ENCODE data around the gene SUSD1. TPM values are rescaled to one million over a fixed set of nuclear protein-coding genes. Genes with fewer than 3 reads are reported as not detected.
A peak's percentile ranks its signal among the peaks of the same experiment; 100 is the strongest.
"Not testable (repeated sequence)": the region's sequence is repeated elsewhere in the genome, so short reads cannot be mapped to it uniquely, and the experiment has no call there.

SUSD1 gene
- total RNA-seq, 2 donors from 2014 or later = 11.8 to 23.7 TPM

GRCh38 chr9:112074250-112075008 is 100.7 kb downstream of the SUSD1 start:
- no peaks in the 10 kb centered on the region for H3K9me3 ChIP-seq (ENCODE audit: control insufficient read depth, low read length, poor library complexity, severe bottlenecking)
- H3K27me3 Mint-ChIP-seq = no peaks in the 10 kb centered on the region
- H3K4me3 Mint-ChIP-seq = peak overlapping the region; percentile 83
- DNase-seq = peak; percentile 40 to 60 (median 45)
- peak overlapping the region; percentile 54 for H3K27ac Mint-ChIP-seq
- H3K4me1 Mint-ChIP-seq = peaks cover 34% of the 10 kb centered on the region
- peak; percentile 94 for ATAC-seq
- H3K36me3 Mint-ChIP-seq (ENCODE audit: low read depth) = peaks cover 9% of the 10 kb centered on the region

DNA sequence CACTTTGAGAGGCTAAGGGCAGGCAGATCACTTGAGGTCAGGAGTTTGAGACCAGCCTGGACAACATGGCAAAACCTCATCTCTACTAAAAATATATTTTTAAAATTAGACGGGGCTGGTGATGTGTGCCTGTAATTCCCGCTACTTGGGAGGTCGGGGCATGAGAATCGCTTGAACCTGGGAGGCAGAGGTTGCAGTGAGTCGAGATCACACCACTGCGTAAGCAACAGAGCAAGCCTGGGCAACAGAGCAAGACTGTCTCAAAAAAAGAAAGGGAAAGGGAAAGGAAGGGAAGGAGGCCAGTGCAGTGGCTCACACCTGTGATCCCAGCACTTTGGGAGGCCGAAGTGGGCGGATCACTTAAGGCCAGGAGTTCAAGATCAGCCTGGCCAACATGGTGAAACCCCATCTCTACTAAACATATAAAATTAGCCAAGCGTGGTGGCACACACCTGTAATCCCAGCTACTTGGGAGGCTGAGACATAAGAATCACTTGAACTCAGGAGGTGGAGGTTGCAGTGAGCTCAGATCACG is 101.4 kb downstream of the SUSD1 start:
- H3K4me3 Mint-ChIP-seq = peak overlapping the region; percentile 31
- H3K36me3 Mint-ChIP-seq (ENCODE audit: low read depth); H3K27me3 Mint-ChIP-seq; H3K9me3 ChIP-seq (ENCODE audit: control insufficient read depth, low read length, poor library complexity, severe bottlenecking); ATAC-seq; DNase-seq: not testable (repeated sequence)
- peaks cover 35% of the 10 kb centered on the region for H3K4me1 Mint-ChIP-seq
- H3K27ac Mint-ChIP-seq = peak overlapping the region; percentile 54

- no peak for DNase-seq
- Mint-ChIP-seq H3K4me1 (peaks cover 37% of the 10 kb centered on the region), H3K27ac (no peak overlapping the region), H3K27me3 (no peaks in the 10 kb centered on the region), H3K36me3 (ENCODE audit: low read depth) (peaks cover 14% of the 10 kb centered on the region), H3K4me3 (peak overlapping the region; percentile 31)
- no peak for ATAC-seq
- H3K9me3 ChIP-seq (ENCODE audit: control insufficient read depth, low read length, poor library complexity, severe bottlenecking) = no peaks in the 10 kb centered on the region
Measured at GRCh38 chr9:112072721-112073638, 102.1 kb downstream of the SUSD1 start.

DNA sequence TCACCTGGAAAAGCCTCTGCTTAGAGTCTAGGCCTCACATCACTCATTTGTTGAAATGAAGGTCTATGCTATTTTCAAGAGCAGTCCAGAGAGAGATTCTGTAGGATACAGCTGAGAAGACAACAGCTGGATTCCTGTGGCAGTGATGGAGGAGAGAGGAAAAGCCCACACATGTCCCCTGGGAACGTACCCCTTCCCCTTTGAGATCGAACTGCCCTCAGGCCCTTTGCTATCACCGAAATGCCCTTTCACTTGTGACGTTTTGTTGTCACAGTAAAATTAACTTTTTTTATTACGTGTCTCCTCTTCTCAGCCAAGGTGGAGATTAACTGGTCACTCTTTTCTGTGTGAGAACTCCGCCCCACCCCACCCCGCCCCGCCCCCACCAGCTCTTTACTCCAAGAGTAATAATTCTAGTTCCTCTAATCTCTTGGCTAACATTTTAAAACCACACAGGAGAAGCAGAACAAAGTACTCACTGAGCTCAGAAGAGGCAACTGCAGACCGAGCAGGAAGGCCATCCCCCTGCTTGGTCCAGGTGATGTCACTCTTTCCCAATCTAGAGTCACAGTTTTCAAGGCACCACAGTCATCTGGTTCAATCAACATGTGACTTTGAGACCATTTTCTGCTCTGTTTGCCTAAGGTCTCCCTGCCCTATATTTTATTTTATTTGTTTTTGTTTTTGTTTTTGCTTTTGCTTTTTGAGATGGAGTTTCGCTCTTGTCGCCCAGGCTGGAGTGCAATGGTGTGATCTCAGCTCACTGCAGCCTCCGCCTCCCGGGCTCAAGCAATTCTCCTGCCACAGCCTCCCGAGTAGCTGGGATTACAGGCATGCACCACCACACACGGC is 105.6 kb downstream of the SUSD1 start:
- no peaks in the 10 kb centered on the region for H3K9me3 ChIP-seq (ENCODE audit: control insufficient read depth, low read length, poor library complexity, severe bottlenecking)
- Mint-ChIP-seq H3K36me3 (ENCODE audit: low read depth) (peaks cover 10% of the 10 kb centered on the region), H3K27me3 (no peaks in the 10 kb centered on the region), H3K4me3 (no peak overlapping the region), H3K27ac (peak overlapping the region; percentile 24), H3K4me1 (peaks cover 17% of the 10 kb centered on the region)
- no peak for DNase-seq
- no peak for ATAC-seq

DNA sequence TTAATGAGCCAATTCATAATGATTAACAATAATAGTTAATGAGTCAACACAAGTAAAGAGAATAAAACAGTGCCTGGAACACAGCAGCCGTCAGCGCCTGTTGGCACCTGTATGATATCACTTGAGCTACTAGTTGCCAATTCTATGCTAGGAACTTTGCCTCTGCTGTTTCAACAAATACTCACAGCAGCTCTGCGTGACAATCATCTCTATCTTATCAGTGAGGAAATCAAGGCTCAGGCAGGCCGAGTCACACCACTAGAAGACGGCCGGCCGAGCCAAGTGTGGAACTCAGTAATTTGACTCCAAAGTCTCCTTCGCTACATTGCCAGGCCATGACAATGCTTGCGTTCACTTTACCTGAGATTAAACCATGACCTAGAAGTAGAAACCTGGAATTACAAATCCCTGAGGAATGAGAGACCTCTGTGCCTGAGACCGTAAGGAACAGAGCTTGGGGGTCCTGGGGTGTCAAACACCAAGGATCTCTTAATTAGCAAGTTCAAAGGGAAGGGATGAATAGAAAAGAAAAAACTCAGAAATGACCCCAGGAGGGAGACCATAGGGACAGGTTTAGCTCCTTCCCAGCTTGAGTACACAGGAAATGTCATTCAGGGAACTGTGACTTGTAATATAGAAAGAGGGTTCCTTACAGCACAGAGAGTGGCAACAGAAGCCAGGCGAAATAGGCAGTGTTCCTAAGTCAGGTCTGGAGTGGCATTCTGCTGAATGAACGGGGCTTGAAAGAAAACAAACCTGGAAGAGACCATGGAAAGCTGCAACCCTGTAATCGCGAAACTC is 109.1 kb downstream of the SUSD1 start:
- Mint-ChIP-seq H3K36me3 (ENCODE audit: low read depth) (peaks cover 6% of the 10 kb centered on the region), H3K4me3 (no peak overlapping the region), H3K27ac (no peak overlapping the region), H3K27me3 (no peaks in the 10 kb centered on the region), H3K4me1 (peaks cover 9% of the 10 kb centered on the region)
- no peaks in the 10 kb centered on the region for H3K9me3 ChIP-seq (ENCODE audit: control insufficient read depth, low read length, poor library complexity, severe bottlenecking)
- DNase-seq (no peak), ATAC-seq (no peak)

GRCh38 chr9:112064871-112065270 is 110.2 kb downstream of the SUSD1 start:
- H3K4me3 Mint-ChIP-seq = no peak overlapping the region

GRCh38 chr9:112063586-112063985 is 111.5 kb downstream of the SUSD1 start:
- DNase-seq (no peak), ATAC-seq (no peak)
- Mint-ChIP-seq H3K36me3 (ENCODE audit: low read depth) (peaks cover 4% of the 10 kb centered on the region), H3K4me1 (peaks cover 10% of the 10 kb centered on the region), H3K27me3 (no peaks in the 10 kb centered on the region), H3K4me3 (no peak overlapping the region), H3K27ac (no peak overlapping the region)
- H3K9me3 ChIP-seq (ENCODE audit: control insufficient read depth, low read length, poor library complexity, severe bottlenecking) = no peaks in the 10 kb centered on the region

More at GRCh38 chr9:112064871-112065270, 110.2 kb downstream of the SUSD1 start:
- DNase-seq = no peak
- ATAC-seq = no peak
- no peaks in the 10 kb centered on the region for H3K9me3 ChIP-seq (ENCODE audit: control insufficient read depth, low read length, poor library complexity, severe bottlenecking)
- Mint-ChIP-seq H3K4me1 (peaks cover 12% of the 10 kb centered on the region), H3K36me3 (ENCODE audit: low read depth) (peaks cover 6% of the 10 kb centered on the region), H3K27ac (no peak overlapping the region), H3K27me3 (no peaks in the 10 kb centered on the region)

DNA sequence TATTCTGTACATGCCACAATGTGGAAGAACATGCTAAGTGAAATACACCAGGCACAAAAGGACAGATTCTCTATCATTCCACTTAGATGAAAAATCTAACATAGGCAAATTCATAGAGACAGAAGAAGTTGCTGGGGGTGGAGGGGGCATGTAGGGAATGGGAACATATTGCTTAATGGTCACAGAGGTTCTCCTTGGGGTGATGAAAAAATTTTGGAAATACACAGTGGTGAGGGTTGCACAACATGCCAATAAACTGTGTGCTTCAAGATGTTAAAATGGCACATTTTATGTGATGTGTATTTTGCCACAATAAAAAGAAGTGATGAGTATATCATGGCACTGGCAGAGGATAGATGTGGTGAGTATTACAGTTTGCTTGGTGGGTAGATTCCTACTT is 111.9 kb downstream of the SUSD1 start:
- DNase-seq = no peak
- Mint-ChIP-seq H3K36me3 (ENCODE audit: low read depth) (peaks cover 3% of the 10 kb centered on the region), H3K4me3 (no peak overlapping the region)

GRCh38 chr9:112061152-112061740 is 113.9 kb downstream of the SUSD1 start:
- ATAC-seq (peak; percentile 63), DNase-seq (no peak)
- Mint-ChIP-seq H3K27ac (peak overlapping the region; percentile 19), H3K4me1 (peaks cover 12% of the 10 kb centered on the region), H3K4me3 (no peak overlapping the region), H3K27me3 (no peaks in the 10 kb centered on the region), H3K36me3 (ENCODE audit: low read depth) (peaks cover 2% of the 10 kb centered on the region)
- H3K9me3 ChIP-seq (ENCODE audit: control insufficient read depth, low read length, poor library complexity, severe bottlenecking) = no peaks in the 10 kb centered on the region

More for the DNA sequence above, 111.9 kb downstream of the SUSD1 start:
- H3K9me3 ChIP-seq (ENCODE audit: control insufficient read depth, low read length, poor library complexity, severe bottlenecking) = no peaks in the 10 kb centered on the region
- Mint-ChIP-seq H3K4me1 (peaks cover 10% of the 10 kb centered on the region), H3K27ac (no peak overlapping the region), H3K27me3 (no peaks in the 10 kb centered on the region)
- ATAC-seq = no peak

GRCh38 chr9:112059966-112060320 is 115.2 kb downstream of the SUSD1 start:
- H3K4me1 Mint-ChIP-seq = peaks cover 14% of the 10 kb centered on the region
- peaks cover 3% of the 10 kb centered on the region for H3K36me3 Mint-ChIP-seq (ENCODE audit: low read depth)
- no peaks in the 10 kb centered on the region for H3K9me3 ChIP-seq (ENCODE audit: control insufficient read depth, low read length, poor library complexity, severe bottlenecking)
- no peak for DNase-seq
- ATAC-seq = no peak
- no peaks in the 10 kb centered on the region for H3K27me3 Mint-ChIP-seq
- H3K27ac Mint-ChIP-seq = no peak overlapping the region
- no peak overlapping the region for H3K4me3 Mint-ChIP-seq

DNA sequence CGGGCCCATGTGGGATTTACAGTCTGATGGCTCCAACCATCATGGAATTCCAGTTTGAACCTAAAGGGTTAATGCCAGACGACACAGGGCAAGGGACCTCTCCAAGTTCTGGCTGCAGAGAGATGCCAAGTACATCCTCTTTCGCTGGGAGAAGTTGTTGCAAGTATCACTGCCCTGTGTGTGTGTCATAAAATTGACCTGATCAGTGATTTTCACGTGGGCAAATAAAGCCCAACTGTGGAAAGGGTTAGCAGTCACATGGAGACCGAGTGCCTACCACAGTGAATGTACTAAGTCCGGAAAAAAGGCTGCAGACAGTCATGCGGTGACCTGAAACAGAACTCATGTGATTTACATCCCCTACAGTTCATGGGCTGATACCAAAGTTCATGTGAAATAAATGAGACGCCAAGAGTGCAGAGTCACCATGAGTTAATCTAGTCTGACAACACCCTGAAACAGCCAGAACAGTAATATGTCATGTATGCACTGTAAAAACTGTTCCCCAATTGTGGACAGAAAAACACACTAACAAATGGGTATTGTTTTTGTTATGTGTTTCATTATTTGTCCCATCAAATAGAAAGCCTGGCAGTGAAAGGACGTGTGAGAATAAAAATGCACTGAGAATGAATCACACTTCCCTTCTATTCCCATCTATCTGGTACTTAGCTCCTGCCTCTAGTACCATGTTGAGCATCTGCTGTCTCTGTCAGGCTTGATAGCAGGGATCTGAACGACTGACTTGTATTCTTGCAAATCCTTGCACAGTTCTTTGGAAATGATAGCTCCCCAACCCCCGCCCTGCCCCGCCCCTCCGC is 115.7 kb downstream of the SUSD1 start:
- H3K36me3 Mint-ChIP-seq (ENCODE audit: low read depth) = peaks cover 3% of the 10 kb centered on the region
- no peak for ATAC-seq
- H3K4me1 Mint-ChIP-seq = peaks cover 14% of the 10 kb centered on the region
- no peaks in the 10 kb centered on the region for H3K27me3 Mint-ChIP-seq
- no peak overlapping the region for H3K4me3 Mint-ChIP-seq
- H3K9me3 ChIP-seq (ENCODE audit: control insufficient read depth, low read length, poor library complexity, severe bottlenecking) = no peaks in the 10 kb centered on the region
- no peak overlapping the region for H3K27ac Mint-ChIP-seq
- DNase-seq = no peak
